ENCODE results near the gene NDUFV1. TPM values are rescaled to one million over a fixed set of nuclear protein-coding genes. Genes with fewer than 3 reads are reported as not detected.
A peak's percentile ranks its signal among the peaks of the same experiment; 100 is the strongest.

NDUFV1 gene
- total RNA-seq, 1 donor: 158 TPM

GRCh38 chr11:67638535-67639437 is 32.0 kb downstream of the NDUFV1 start:
- no peaks in the 10 kb centered on the region for H3K36me3 ChIP-seq (ENCODE audit: insufficient read depth, low read length)
- TF ChIP-seq, protein P1, sequence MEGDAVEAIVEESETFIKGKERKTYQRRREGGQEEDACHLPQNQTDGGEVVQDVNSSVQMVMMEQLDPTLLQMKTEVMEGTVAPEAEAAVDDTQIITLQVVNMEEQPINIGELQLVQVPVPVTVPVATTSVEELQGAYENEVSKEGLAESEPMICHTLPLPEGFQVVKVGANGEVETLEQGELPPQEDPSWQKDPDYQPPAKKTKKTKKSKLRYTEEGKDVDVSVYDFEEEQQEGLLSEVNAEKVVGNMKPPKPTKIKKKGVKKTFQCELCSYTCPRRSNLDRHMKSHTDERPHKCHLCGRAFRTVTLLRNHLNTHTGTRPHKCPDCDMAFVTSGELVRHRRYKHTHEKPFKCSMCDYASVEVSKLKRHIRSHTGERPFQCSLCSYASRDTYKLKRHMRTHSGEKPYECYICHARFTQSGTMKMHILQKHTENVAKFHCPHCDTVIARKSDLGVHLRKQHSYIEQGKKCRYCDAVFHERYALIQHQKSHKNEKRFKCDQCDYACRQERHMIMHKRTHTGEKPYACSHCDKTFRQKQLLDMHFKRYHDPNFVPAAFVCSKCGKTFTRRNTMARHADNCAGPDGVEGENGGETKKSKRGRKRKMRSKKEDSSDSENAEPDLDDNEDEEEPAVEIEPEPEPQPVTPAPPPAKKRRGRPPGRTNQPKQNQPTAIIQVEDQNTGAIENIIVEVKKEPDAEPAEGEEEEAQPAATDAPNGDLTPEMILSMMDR (IDR thresholded peaks at IDR 0.05; ENCODE audit: extremely low read depth, low read depth, low read length): no peak
- H3K4me1 ChIP-seq (ENCODE audit: insufficient read depth, low read length): no peaks in the 10 kb centered on the region
- H3K4me2 ChIP-seq (ENCODE audit: insufficient read depth, low read length): no peak overlapping the region
- H3K27me3 ChIP-seq (ENCODE audit: insufficient read depth, low read length): no peaks in the 10 kb centered on the region
- no peaks in the 10 kb centered on the region for H4K20me1 ChIP-seq (ENCODE audit: insufficient read depth, low read length)
- no peaks in the 10 kb centered on the region for H3K79me2 ChIP-seq (ENCODE audit: insufficient read depth, low read length)
- DNase-seq (ENCODE audit: insufficient read length, low spot score, missing footprints): peak; percentile 62
- no peak overlapping the region for H3K27ac ChIP-seq (ENCODE audit: low read depth, low read length)
- H2AFZ ChIP-seq (ENCODE audit: low read length): no peak overlapping the region
- H3K9me3 ChIP-seq (ENCODE audit: low read depth, low read length): no peaks in the 10 kb centered on the region
- no peak overlapping the region for H3K4me3 ChIP-seq (ENCODE audit: insufficient read depth, low read length)

- H3K4me2 ChIP-seq (ENCODE audit: insufficient read depth, low read length): no peak within 1 kb of the TSS
- no peaks in the 10 kb centered on the region for H3K4me1 ChIP-seq (ENCODE audit: insufficient read depth, low read length)
- no peaks in the 10 kb centered on the region for H4K20me1 ChIP-seq (ENCODE audit: insufficient read depth, low read length)
- no peak within 1 kb of the TSS for H3K27ac ChIP-seq (ENCODE audit: low read depth, low read length)
- H3K79me2 ChIP-seq (ENCODE audit: insufficient read depth, low read length): no peaks in the 10 kb centered on the region
- H3K27me3 ChIP-seq (ENCODE audit: insufficient read depth, low read length): no peaks in the 10 kb centered on the region
- DNase-seq (ENCODE audit: insufficient read length, low spot score, missing footprints): peak; percentile 67
- H3K4me3 ChIP-seq (ENCODE audit: insufficient read depth, low read length): no peak within 1 kb of the TSS
- TF ChIP-seq, protein P1 (IDR thresholded peaks at IDR 0.05; ENCODE audit: extremely low read depth, low read depth, low read length): no peak
- no peaks in the 10 kb centered on the region for H3K9me3 ChIP-seq (ENCODE audit: low read depth, low read length)
- H3K36me3 ChIP-seq (ENCODE audit: insufficient read depth, low read length): no peaks in the 10 kb centered on the region
- no peak within 1 kb of the TSS for H2AFZ ChIP-seq (ENCODE audit: low read length)
These were observed 32.7 kb downstream of the NDUFV1 start, which contains the start of gene TBX10 for GRCh38 chr11:67639438-67639859. Gene TBX10 (minus strand): TSS chr11:67639763. CDS start chr11:67639472, 291 bp downstream.

- no peak overlapping the region for H3K4me2 ChIP-seq (ENCODE audit: insufficient read depth, low read length)
- DNase-seq (ENCODE audit: insufficient read length, low spot score, missing footprints): peak; percentile 94
- H3K79me2 ChIP-seq (ENCODE audit: insufficient read depth, low read length): no peaks in the 10 kb centered on the region
- H3K4me1 ChIP-seq (ENCODE audit: insufficient read depth, low read length): no peaks in the 10 kb centered on the region
- no peaks in the 10 kb centered on the region for H3K36me3 ChIP-seq (ENCODE audit: insufficient read depth, low read length)
- no peak overlapping the region for H3K4me3 ChIP-seq (ENCODE audit: insufficient read depth, low read length)
- H3K27ac ChIP-seq (ENCODE audit: low read depth, low read length): no peak overlapping the region
- H3K9me3 ChIP-seq (ENCODE audit: low read depth, low read length): no peaks in the 10 kb centered on the region
- H4K20me1 ChIP-seq (ENCODE audit: insufficient read depth, low read length): no peaks in the 10 kb centered on the region
- H2AFZ ChIP-seq (ENCODE audit: low read length): no peak overlapping the region
- H3K27me3 ChIP-seq (ENCODE audit: insufficient read depth, low read length): no peaks in the 10 kb centered on the region
- TF ChIP-seq, protein P1 (IDR thresholded peaks at IDR 0.05; ENCODE audit: extremely low read depth, low read depth, low read length): peak; percentile 65
These were observed 33.5 kb downstream of the NDUFV1 start for GRCh38 chr11:67640021-67640757.
